Lower leg skin (tissue), 4 donors: ENCODE data around the gene MYL5. TPM values are rescaled to one million over a fixed set of nuclear protein-coding genes. Genes with fewer than 3 reads are reported as not detected.

Experiments
- DNase-seq, 2 donors: peaks; one replicate each; pipeline ENCODE4 v3.0.0-alpha.2; 2019; ENCODE audit warnings: low spot score in 2 of 2
- H3K4me3 ChIP-seq: fragments of 200-600 bp; sonication (generic); 2 replicates; pipeline ENCODE4 v1.5.1; 2017; ENCODE audit warnings: mild to moderate bottlenecking, low read depth; ENCODE audit not compliant: poor library complexity, severe bottlenecking
- POLR2A ChIP-seq, 2 donors: fragments of 450-650 bp; IDR thresholded peaks; one replicate each; pipeline ENCODE4 v1.6.1; 2016 to 2017; ENCODE audit warnings: antibody characterized with exemption in 2 of 2, mild to moderate bottlenecking in 1 of 2, moderate library complexity in 1 of 2
- WGBS, 2 donors: methylation state at CpG; one replicate each; pipeline ENCODE4 v1.1.5; 2018; 5-methylcytosine and 5-hydroxymethylcytosine counted together
- intact Hi-C: fragments of 100-400 bp; cut with DNase I; formaldehyde crosslinking; loops from one replicate; pipeline ENCODE4 v1.15.0; 2023; ENCODE audit warnings: low total_unique reads
- total RNA-seq, 4 donors: library from RNA; depleted of rRNA; stranded (reverse); fragments of >200 nt; gene quantifications; one replicate each; pipeline ENCODE4 v1.1.0, GENCODE V29; 2016
- TF ChIP-seq, protein P1 (sequence below), 3 donors: fragments of 450-650 bp; IDR thresholded peaks; one replicate each; pipeline ENCODE4 v1.5.1; 2016; ENCODE audit warnings: antibody characterized with exemption in 3 of 3, mild to moderate bottlenecking in 3 of 3, moderate library complexity in 2 of 3

MYL5 gene
- total RNA-seq, 4 donors from 2014 or later: 7.2 to 31.4 (median 7.7) TPM

DNA sequence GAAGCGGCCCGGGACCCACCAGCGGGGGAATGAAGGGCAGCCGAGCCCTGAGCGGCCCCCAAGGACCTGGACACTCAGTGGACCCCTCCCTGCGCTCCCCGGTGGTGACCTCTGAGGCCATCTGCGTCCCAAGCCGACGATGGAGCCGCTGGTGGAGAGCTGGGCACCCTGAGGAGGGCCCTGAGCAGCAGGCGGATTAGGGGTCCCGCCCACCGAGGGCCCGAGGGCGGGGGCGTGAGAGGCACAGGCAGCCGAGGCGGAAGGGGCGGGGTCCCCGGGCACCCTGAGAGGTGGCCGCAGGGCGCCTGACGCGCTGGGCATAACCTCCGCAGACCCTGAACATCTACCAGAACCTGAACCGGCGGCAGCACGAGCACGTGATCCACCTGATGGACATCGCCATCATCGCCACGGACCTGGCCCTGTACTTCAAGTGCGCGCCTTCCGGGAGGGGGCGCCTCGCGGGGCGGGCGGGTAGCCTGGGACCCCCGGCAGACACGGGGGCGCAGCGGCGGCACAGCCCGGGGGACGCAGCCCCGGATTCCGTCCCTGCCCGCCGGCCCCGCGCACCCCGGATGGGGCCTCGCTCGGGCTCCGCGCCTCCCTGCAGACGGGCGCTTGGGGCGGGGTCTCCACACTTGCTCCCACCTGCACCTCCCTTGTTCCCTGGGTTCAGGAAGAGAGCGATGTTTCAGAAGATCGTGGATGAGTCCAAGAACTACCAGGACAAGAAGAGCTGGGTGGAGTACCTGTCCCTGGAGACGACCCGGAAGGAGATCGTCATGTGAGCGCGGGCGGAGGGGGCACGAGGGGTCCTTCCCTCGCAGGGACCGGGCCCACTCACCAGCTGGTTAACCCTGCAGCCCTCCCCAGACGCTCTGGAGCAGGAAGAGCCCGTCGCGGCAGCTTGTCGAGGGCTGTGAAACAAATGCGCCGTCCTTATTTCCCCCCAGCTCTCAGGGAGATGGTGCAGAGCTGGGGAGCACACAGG, 10.6 kb upstream of the MYL5 start:
- intact Hi-C loops: no loop called here
- peak overlapping the region; percentile 13 for H3K4me3 ChIP-seq
- no peak for DNase-seq
- WGBS, 2 donors: 1 to 5% methylated on average over 63 to 71 of the region's 80 CpGs
- TF ChIP-seq, protein P1, sequence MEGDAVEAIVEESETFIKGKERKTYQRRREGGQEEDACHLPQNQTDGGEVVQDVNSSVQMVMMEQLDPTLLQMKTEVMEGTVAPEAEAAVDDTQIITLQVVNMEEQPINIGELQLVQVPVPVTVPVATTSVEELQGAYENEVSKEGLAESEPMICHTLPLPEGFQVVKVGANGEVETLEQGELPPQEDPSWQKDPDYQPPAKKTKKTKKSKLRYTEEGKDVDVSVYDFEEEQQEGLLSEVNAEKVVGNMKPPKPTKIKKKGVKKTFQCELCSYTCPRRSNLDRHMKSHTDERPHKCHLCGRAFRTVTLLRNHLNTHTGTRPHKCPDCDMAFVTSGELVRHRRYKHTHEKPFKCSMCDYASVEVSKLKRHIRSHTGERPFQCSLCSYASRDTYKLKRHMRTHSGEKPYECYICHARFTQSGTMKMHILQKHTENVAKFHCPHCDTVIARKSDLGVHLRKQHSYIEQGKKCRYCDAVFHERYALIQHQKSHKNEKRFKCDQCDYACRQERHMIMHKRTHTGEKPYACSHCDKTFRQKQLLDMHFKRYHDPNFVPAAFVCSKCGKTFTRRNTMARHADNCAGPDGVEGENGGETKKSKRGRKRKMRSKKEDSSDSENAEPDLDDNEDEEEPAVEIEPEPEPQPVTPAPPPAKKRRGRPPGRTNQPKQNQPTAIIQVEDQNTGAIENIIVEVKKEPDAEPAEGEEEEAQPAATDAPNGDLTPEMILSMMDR (IDR thresholded peaks at IDR 0.05): no peak
- TF ChIP-seq POLR2A (IDR thresholded peaks at IDR 0.05): no peak

DNA sequence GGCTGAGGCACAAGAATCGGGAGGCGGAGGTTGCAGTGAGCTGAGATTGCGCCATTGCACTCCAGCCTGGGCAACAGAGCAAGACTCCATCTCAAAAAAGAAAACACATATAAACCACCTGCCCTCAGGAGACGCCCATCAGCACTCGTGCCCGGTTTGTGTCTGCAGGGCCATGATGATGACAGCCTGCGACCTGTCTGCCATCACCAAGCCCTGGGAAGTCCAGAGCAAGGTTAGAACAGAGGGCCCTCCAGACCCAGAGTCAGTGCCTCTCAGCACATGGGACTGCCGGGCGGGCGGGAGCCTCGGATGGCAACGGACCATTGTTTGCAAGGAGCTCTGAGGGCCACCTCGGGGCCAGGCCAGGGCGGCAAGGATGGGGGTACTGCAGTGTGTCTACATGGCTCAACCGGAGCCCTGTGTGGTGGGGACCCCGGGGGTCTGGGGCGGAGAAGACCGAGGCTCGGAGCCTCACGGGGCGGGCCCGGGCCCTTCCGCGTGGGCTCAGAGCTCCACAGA, 9.6 kb upstream of the MYL5 start:
- TF ChIP-seq, protein P1 (IDR thresholded peaks at IDR 0.05): no peak
- TF ChIP-seq POLR2A (IDR thresholded peaks at IDR 0.05): no peak
- H3K4me3 ChIP-seq: no peak overlapping the region
- no peak for DNase-seq
- intact Hi-C loops: no loop called here
- WGBS, 2 donors: 93 to 96% methylated on average over 23 to 24 of the region's 24 CpGs

DNA sequence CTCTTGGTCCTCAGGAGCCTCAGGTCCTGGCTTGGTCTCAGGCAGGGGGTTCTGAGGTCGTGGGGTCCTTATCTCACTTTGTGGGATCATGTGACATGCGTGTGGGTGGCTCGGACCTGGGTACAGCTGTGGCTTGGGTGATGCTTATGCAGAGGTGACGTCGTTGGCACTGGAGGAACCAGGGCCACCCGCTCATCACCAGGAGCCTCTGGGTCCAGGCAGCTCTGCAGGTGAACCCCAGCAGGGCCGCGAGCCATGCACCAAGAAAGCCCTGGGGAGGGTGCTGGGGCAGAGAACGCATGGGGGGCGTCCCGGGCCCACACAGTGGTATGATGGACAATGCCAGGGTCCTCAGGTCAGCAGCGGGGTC, 9.0 kb upstream of the MYL5 start:
- intact Hi-C loops: no loop called here
- WGBS, 2 donors: 90 to 92% methylated on average over 12 of the region's 12 CpGs
- no peak overlapping the region for H3K4me3 ChIP-seq
- DNase-seq: no peak
- no peak for TF ChIP-seq POLR2A (IDR thresholded peaks at IDR 0.05)
- TF ChIP-seq, protein P1 (IDR thresholded peaks at IDR 0.05): no peak

DNA sequence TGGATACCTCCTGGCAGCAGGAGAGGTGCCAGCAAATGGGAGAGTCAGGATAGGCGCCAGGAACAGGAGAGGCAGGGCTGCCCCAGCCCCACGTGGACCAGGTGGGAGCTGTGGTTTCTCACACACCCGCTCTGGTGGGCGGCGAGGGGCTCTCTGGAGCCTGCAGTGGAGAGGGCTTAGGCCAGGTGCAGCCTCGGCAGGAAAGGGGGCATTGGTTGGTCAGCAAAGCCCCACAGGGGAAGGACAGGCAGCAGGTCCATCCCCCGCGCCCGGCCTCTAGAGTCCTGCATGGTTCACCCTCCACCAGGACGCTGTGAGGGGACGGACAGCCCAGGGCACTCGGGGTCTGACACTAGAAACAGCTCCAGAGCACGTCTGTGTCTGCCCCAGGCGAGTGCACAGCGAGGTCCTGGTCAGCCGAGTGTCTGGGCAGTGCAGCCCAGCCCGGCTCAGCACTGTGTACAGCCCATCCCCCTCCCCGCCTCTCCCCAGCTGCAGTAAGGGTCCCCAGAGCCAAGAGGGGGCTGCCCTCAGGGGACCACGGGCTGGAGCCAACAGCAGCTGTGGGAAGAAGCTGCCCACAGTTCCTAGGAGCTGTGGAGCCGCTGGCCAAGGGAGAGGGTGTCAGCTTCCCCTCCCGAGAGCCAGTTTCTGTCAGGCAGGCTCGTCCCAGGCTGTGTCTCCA, 8.4 kb upstream of the MYL5 start:
- intact Hi-C loops: no loop called here
- DNase-seq: no peak
- H3K4me3 ChIP-seq: no peak overlapping the region
- TF ChIP-seq, protein P1 (IDR thresholded peaks at IDR 0.05): no peak
- TF ChIP-seq POLR2A (IDR thresholded peaks at IDR 0.05): no peak
- 66% methylated on average over 9 to 18 of the region's 22 CpGs for WGBS, 2 donors

DNA sequence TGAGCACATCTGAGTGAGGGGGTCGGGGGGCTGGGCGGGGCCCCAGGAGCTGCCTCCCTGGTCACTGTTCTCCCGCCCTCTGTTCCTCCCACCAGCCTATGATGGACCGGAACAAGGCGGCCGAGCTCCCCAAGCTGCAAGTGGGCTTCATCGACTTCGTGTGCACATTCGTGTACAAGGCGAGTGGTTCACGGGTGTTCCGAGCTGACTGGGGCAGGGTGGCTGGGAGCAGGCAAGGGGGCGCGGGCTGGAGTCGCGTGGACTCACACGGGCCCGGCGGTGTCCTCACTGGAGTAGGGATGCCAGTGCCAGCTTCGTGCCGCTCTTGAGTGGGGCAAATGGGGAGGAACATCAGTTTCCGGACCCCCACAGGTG, 7.9 kb upstream of the MYL5 start:
- TF ChIP-seq, protein P1 (IDR thresholded peaks at IDR 0.05): no peak
- TF ChIP-seq POLR2A (IDR thresholded peaks at IDR 0.05): no peak
- no peak for DNase-seq
- intact Hi-C loops: no loop called here
- H3K4me3 ChIP-seq: no peak overlapping the region
- 76 to 85% methylated on average over 13 to 22 of the region's 22 CpGs for WGBS, 2 donors
